Muscle of leg (tissue), 11 donors: ENCODE data around the gene ZNF561. TPM values are rescaled to one million over a fixed set of nuclear protein-coding genes. Genes with fewer than 3 reads are reported as not detected.
"Not testable (repeated sequence)": the region's sequence is repeated elsewhere in the genome, so short reads cannot be mapped to it uniquely, and the experiment has no call there.

Source experiments
- DNase-seq: peaks from one replicate; pipeline ENCODE4 v3.0.0; 2013
- H3K27ac ChIP-seq: one replicate; pipeline ENCODE4 v1.5.1; 2013; ENCODE audit warnings: mild to moderate bottlenecking, low read length, control low read depth
- H3K27me3 ChIP-seq: one replicate; pipeline ENCODE4 v1.6.1; 2013; ENCODE audit warnings: low read length; ENCODE audit not compliant: control insufficient read depth, insufficient read depth
- H3K36me3 ChIP-seq: one replicate; pipeline ENCODE4 v1.6.1; 2013; ENCODE audit warnings: low read length; ENCODE audit not compliant: control insufficient read depth, insufficient read depth
- H3K4me1 ChIP-seq: one replicate; pipeline ENCODE4 v1.6.1; 2013; ENCODE audit warnings: low read length; ENCODE audit not compliant: control insufficient read depth, insufficient read depth
- H3K4me3 ChIP-seq: one replicate; pipeline ENCODE4 v1.5.1; 2013; ENCODE audit warnings: low read length, control low read depth
- H3K9me3 ChIP-seq: replicated peaks from 2 replicates; pipeline ENCODE4 v1.6.1; 2013; ENCODE audit warnings: low read depth, low read length; ENCODE audit not compliant: control insufficient read depth
- WGBS: methylation state at CpG from one replicate; pipeline ENCODE4 v1.1.5; 2013; ENCODE audit warnings: missing lambda C conversion rate; ENCODE audit not compliant: insufficient coverage; 5-methylcytosine and 5-hydroxymethylcytosine counted together
- polyA plus RNA-seq, 8 donors: library from polyadenylated mRNA; unstranded; fragments of 120-200 nt; gene quantifications; one replicate each; pipeline versions ENCODE4 v1.2.1 to v1.2.3, GENCODE V29; 2013; ENCODE audit warnings: inconsistent platforms in 1 of 8, low replicate concordance in 1 of 8; ENCODE audit not compliant: insufficient read length in 8 of 8, insufficient read depth in 1 of 8
- total RNA-seq: library from RNA; stranded (reverse); fragments of 120-200 nt; gene quantifications from one replicate; pipeline ENCODE4 v1.2.4, GENCODE V29; 2013

ZNF561 gene
- total and polyA plus RNA-seq, 9 donors: 24.1 to 36.1 (median 34.9) TPM

DNA sequence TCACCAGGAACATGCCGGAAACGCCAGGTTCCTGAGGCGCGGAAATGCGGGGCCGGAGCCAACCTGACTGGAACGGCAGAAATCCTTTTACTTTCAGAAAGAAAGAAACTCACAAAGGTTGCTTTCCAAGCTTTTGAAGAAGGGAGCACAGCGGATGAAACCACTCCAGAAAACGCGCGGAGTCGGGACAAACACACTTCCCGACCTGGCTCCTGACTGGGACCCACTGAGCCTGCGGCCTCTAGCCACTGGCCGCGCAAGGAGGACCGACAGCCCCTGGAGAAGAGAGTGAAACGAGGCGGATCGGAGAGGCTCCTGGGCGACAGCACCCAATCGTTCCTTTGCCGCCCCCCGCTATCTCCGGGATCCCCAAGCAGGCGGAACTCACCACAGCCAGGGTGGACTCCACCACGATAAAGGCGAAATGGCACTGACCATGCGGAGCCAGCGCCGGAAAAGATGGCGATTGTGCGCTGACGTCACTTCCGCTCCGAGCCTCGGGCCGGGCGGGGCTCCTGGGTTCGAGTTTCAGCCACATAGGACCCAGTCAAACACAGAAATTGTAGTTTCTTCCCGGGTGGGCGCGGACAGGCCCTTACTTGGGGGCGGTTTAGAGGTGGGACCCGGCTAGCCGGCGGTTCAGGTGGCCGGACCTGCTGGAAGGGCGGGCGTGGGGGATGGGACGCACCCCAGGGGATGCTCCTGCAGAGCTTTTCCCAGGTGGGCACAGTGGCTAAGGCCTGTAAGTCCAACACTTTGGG, 36.8 kb downstream of the ZNF561 start, which contains the start of gene ZNF121:
Gene ZNF121 (minus strand): TSS at position 432 of the 761 bp plus-strand sequence. CDS start 16,407 bp downstream, outside the sequence.
- peak within 1 kb of the TSS; percentile 84 for H3K4me3 ChIP-seq

GRCh38 chr19:9582081-9582725, 38.8 kb downstream of the ZNF561 start:
- H3K4me3 ChIP-seq, H3K27ac ChIP-seq, DNase-seq, H3K27me3 ChIP-seq, H3K4me1 ChIP-seq, H3K36me3 ChIP-seq: not testable (repeated sequence)
- H3K9me3 ChIP-seq: peaks cover 36% of the 10 kb centered on the region
- 98% methylated on average over 8 of the region's 13 CpGs for WGBS

More for the DNA sequence above, 36.8 kb downstream of the ZNF561 start, which contains the start of gene ZNF121:
- H3K4me1 ChIP-seq: peaks cover 8% of the 10 kb centered on the region
- H3K27me3 ChIP-seq: no peaks in the 10 kb centered on the region
- peak; percentile 95 for DNase-seq
- H3K27ac ChIP-seq: peak within 1 kb of the TSS; percentile 97
- WGBS: under 1% methylated on average over 46 of the region's 51 CpGs
- H3K36me3 ChIP-seq: peaks cover 4% of the 10 kb centered on the region
- H3K9me3 ChIP-seq: peaks cover 26% of the 10 kb centered on the region

DNA sequence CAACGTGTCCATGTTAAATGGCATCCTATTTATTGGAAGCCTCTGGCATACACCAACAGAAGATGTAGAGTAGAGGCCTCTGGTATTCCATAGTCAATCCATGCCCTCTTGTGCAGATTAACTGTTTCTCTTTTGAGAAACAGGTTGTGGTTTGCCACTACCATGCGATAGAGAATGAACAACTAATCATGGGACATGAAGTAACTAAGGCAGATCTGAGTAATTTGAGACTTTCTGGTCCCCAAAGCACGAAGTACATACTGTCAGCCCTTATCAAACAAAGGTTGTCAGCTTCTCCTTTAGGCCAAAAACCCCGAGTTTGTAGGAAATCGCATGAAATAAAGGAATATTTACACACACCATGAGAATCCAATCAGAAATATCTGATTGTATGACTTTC, 40.3 kb downstream of the ZNF561 start:
- Histone ChIP-seq H3K9me3 (peaks cover 49% of the 10 kb centered on the region), H3K4me3 (no peak overlapping the region), H3K36me3 (peaks cover 6% of the 10 kb centered on the region), H3K27ac (no peak overlapping the region), H3K4me1 (peaks cover 8% of the 10 kb centered on the region), H3K27me3 (no peaks in the 10 kb centered on the region)
- WGBS: no CpG with 5 or more reads among the region's 5 CpGs
- no peak for DNase-seq

DNA sequence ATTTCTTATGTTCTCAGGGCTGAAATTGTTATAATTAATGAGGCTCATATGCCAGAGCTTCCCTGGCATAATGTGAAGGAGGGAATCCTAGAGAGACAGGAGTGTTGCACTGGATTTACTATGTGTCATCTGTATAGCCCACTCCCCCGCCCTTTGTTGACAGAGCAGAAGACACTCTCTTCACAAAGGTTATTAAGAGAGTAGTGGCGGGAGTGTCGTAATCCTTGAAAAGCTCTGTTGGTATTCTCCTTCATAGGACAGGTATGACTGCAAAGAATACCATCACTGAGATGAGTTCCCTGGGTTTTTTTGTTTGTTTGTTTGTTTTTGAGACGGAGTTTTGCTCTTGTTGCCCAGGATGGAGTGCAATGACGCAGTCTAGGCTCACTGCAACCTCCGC, 50.8 kb downstream of the ZNF561 start:
- H3K4me3 ChIP-seq: no peak overlapping the region
- H3K36me3 ChIP-seq: peaks cover 39% of the 10 kb centered on the region
- no peaks in the 10 kb centered on the region for H3K4me1 ChIP-seq
- 100% methylated on average over 1 of the region's 6 CpGs for WGBS
- H3K27me3 ChIP-seq: no peaks in the 10 kb centered on the region
- H3K27ac ChIP-seq: no peak overlapping the region
- peaks cover 90% of the 10 kb centered on the region for H3K9me3 ChIP-seq
- no peak for DNase-seq

DNA sequence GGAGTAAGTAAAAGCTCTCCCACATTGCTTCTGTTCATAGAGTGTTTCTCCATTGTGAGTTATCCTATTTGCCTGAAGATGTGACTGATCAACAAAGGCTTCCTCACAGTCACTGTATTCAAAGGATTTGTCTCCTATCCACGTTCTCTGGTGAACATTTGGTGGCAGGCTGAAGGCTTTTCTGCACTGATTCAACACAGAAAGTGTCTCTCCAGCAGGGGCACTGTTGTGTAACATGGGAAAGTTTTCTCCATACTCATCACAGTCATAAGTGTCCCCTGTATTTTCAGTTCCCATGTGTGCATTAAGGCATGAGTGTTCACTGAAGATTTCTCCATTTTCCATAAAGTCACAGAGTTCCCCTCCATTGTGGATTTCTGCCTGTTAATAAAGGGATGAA, 54.3 kb downstream of the ZNF561 start:
- WGBS: no CpG with 5 or more reads among the region's 1 CpG
- no peaks in the 10 kb centered on the region for H3K27me3 ChIP-seq
- no peak overlapping the region for H3K4me3 ChIP-seq
- peaks cover 90% of the 10 kb centered on the region for H3K9me3 ChIP-seq
- H3K4me1 ChIP-seq: no peaks in the 10 kb centered on the region
- no peak for DNase-seq
- peaks cover 55% of the 10 kb centered on the region for H3K36me3 ChIP-seq
- no peak overlapping the region for H3K27ac ChIP-seq

DNA sequence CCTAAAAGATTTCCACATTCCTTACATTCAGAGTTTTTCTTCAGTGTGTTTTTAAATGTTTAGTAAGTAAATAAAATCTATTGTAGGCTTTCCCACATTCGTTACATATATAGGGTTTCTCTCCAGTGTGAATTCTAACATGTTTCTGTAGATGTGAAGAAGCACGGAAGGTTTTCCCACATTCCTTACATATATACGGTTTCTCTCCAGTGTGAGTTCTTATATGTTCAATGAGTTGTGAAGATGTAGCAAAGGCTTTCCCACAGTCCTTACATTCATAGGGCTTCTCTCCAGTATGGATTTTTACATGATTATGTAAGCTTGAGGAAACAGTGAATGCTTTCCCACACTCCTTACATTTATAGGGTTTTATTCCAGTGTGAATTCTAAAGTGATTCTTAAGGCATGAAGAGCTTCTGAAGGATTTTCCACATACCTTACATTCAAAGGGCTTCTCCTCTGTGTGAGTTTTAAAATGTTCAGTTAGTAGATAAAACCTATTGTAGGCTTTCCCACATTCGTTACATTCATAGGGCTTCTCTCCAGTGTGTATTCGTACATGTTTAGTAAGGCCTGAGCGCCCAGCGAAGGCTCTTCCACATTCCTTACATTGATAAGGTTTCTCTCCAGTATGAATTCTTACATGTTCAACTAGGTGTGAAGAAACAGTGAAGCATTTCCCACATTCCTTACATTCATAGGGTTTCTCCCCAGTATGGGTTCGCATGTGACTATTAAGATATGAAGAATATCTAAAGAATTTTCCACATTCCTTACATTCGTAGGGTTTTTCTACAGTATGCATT, 54.9 kb downstream of the ZNF561 start:
- peaks cover 58% of the 10 kb centered on the region for H3K36me3 ChIP-seq
- peaks cover 90% of the 10 kb centered on the region for H3K9me3 ChIP-seq
- no peak overlapping the region for H3K27ac ChIP-seq
- no peak overlapping the region for H3K4me3 ChIP-seq
- H3K27me3 ChIP-seq: no peaks in the 10 kb centered on the region
- no CpG with 5 or more reads among the region's 9 CpGs for WGBS
- no peaks in the 10 kb centered on the region for H3K4me1 ChIP-seq
- no peak for DNase-seq

Other genes with a start within 250 kb of the ZNF561 start
- 15.3 TPM for gene ZNF266, start 185.7 kb downstream of the ZNF561 start, total RNA-seq
- 10 to 100 TPM; 10.6 to 30.7 (median 21.1) TPM for gene ZNF266, start 185.7 kb downstream of the ZNF561 start, polyA plus RNA-seq
- gene ZNF560, start 122.6 kb downstream of the ZNF561 start, total RNA-seq: 0.13 TPM
- gene ZNF560, start 122.6 kb downstream of the ZNF561 start, polyA plus RNA-seq: under 1 TPM in 7 of 8 donors, not detected in 1; 0.07 to 0.37 (median 0.23) TPM
- 19.5 TPM for gene ZNF426, start 82.6 kb downstream of the ZNF561 start, total RNA-seq
- 10 to 100 TPM in 5 of 8 donors, 1 to 10 TPM in 3; 7.2 to 11.9 (median 10.7) TPM for gene ZNF426, start 82.6 kb downstream of the ZNF561 start, polyA plus RNA-seq
- 30.7 TPM for gene ZNF121, start 36.7 kb downstream of the ZNF561 start, total RNA-seq
- gene ZNF121, start 36.7 kb downstream of the ZNF561 start, polyA plus RNA-seq: 10 to 100 TPM in 2 of 8 donors, 1 to 10 TPM in 6; 5.1 to 10.2 (median 8.2) TPM
- gene ZNF562, start 53.9 kb upstream of the ZNF561 start, total RNA-seq: 41.8 TPM
- 10 to 100 TPM; 10.7 to 17.7 (median 15.5) TPM for gene ZNF562, start 53.9 kb upstream of the ZNF561 start, polyA plus RNA-seq
- 11.7 TPM for gene ZNF846, start 147.5 kb upstream of the ZNF561 start, total RNA-seq
- gene ZNF846, start 147.5 kb upstream of the ZNF561 start, polyA plus RNA-seq: 10 to 100 TPM in 2 of 8 donors, 1 to 10 TPM in 6; 6.4 to 12.8 (median 7.7) TPM
- gene FBXL12, start 197.8 kb upstream of the ZNF561 start, total RNA-seq: 16.4 TPM
- gene FBXL12, start 197.8 kb upstream of the ZNF561 start, polyA plus RNA-seq: 10 to 100 TPM; 27.7 to 36.4 (median 29.7) TPM
- 333 TPM for gene UBL5, start 206.7 kb upstream of the ZNF561 start, total RNA-seq
- gene UBL5, start 206.7 kb upstream of the ZNF561 start, polyA plus RNA-seq: 100 to 1,000 TPM; 182 to 220 (median 195) TPM
- 87.9 TPM for gene PIN1, start 214.1 kb upstream of the ZNF561 start, total RNA-seq
- gene PIN1, start 214.1 kb upstream of the ZNF561 start, polyA plus RNA-seq: 10 to 100 TPM; 75.0 to 91.8 (median 80.4) TPM